H1 (cell line): ENCODE data around the gene PAF1. TPM values are rescaled to one million over a fixed set of nuclear protein-coding genes. Genes with fewer than 3 reads are reported as not detected.

Experiments used
- CTCF ChIA-PET: fragments of 300-600 bp; sonication (Branson Sonifier 250); formaldehyde crosslinking; loops from one replicate; lab custom pipeline; 2021; ENCODE audit not compliant: partially characterized antibody; lab: Charles Lee
- POLR2A ChIA-PET: fragments of 300-600 bp; sonication (Branson Sonifier 250); formaldehyde crosslinking; loops from one replicate; lab custom pipeline; 2021; ENCODE audit warnings: inconsistent platforms; ENCODE audit not compliant: partially characterized antibody; lab: Charles Lee
- DNase-seq, 2 experiments: peaks; one replicate each; pipeline versions ENCODE4 v3.0.0 to v3.0.0-alpha.2; 2010 to 2022; ENCODE audit warnings: low spot score in 2 of 2, low read depth in 1 of 2, mixed read lengths in 1 of 2
- FAIRE-seq: peaks from 2 replicates; lab custom pipeline; 2011; peaks lifted over from hg19 to GRCh38; lab: Jason Lieb, UNC
- H2AFZ ChIP-seq: 2 replicates; pipeline ENCODE4 v1.8.1; 2012; ENCODE audit warnings: low read length, inconsistent platforms
- H2AK5ac ChIP-seq: 2 replicates; pipeline ENCODE4 v1.6.1; 2013; ENCODE audit warnings: low read depth, low read length
- H2BK120ac ChIP-seq: replicated peaks from 2 replicates; pipeline ENCODE3; 2013; ENCODE audit warnings: low read depth, low read length, inconsistent platforms
- H2BK12ac ChIP-seq: 2 replicates; pipeline ENCODE4 v1.6.1; 2013; ENCODE audit warnings: low read depth, low read length
- H2BK15ac ChIP-seq: 2 replicates; pipeline ENCODE4 v1.6.1; 2013; ENCODE audit warnings: low read length
- H2BK20ac ChIP-seq: 2 replicates; pipeline ENCODE4 v1.6.1; 2013; ENCODE audit warnings: low read length
- H2BK5ac ChIP-seq: 2 replicates; pipeline ENCODE4 v1.6.1; 2013; ENCODE audit warnings: low read depth, low read length
- H3K14ac ChIP-seq: 2 replicates; pipeline ENCODE4 v1.6.1; 2013; ENCODE audit warnings: inconsistent platforms; ENCODE audit not compliant: insufficient read length
- H3K18ac ChIP-seq: 2 replicates; pipeline ENCODE4 v1.6.1; 2013; ENCODE audit warnings: low read length; ENCODE audit errors: extremely low read depth
- H3K23ac ChIP-seq: 2 replicates; pipeline ENCODE4 v1.6.1; 2013; ENCODE audit warnings: inconsistent platforms; ENCODE audit not compliant: insufficient read length
- H3K23me2 ChIP-seq: 2 replicates; pipeline ENCODE4 v1.6.1; 2013; ENCODE audit warnings: low read depth, low read length
- H3K27ac ChIP-seq: 2 replicates; pipeline ENCODE4 v1.6.1; 2011; ENCODE audit warnings: low read depth, low read length, inconsistent platforms
- H3K27me3 ChIP-seq, 4 experiments: replicated peaks in 1 of 4; 1 replicate in 1 of 4; 2 replicates in 3 of 4; pipeline versions ENCODE4 v1.6.1 to v1.8.1; 2011 to 2013; ENCODE audit warnings: low read length in 3 of 4, mild to moderate bottlenecking in 3 of 4, inconsistent platforms in 2 of 4, mixed read lengths in 2 of 4, moderate library complexity in 1 of 4; ENCODE audit not compliant: control insufficient read depth in 3 of 4, insufficient read depth in 3 of 4; ENCODE audit errors: extremely low read depth in 1 of 4
- H3K36me3 ChIP-seq, 4 experiments: 2 replicates each; pipeline versions ENCODE4 v1.6.1 to v1.8.1; 2011 to 2013; ENCODE audit warnings: mild to moderate bottlenecking in 4 of 4, low read length in 3 of 4, moderate library complexity in 2 of 4, control low read depth in 1 of 4, inconsistent platforms in 1 of 4; ENCODE audit not compliant: insufficient read depth in 4 of 4, control insufficient read depth in 2 of 4
- H3K4ac ChIP-seq: replicated peaks from 2 replicates; pipeline ENCODE3; 2013; ENCODE audit warnings: low read length, low read depth, mixed read lengths, inconsistent platforms; ENCODE audit not compliant: insufficient read length
- H3K4me1 ChIP-seq, 4 experiments: replicated peaks in 1 of 4; 1 replicate in 1 of 4; 2 replicates in 3 of 4; pipeline versions ENCODE4 v1.6.1 to v1.8.1; 2011 to 2013; ENCODE audit warnings: low read length in 3 of 4, inconsistent platforms in 2 of 4, mixed read lengths in 1 of 4; ENCODE audit not compliant: insufficient read depth in 4 of 4, control insufficient read depth in 3 of 4
- H3K4me2 ChIP-seq, 2 experiments: 2 replicates each; pipeline versions ENCODE4 v1.6.1 to v1.8.1; 2011 to 2013; ENCODE audit warnings: low read depth in 2 of 2, low read length in 2 of 2, control low read depth in 1 of 2, inconsistent platforms in 1 of 2, mild to moderate bottlenecking in 1 of 2; ENCODE audit not compliant: insufficient read depth in 1 of 2
- H3K4me3 ChIP-seq, 4 experiments: fragments of 200-600, 300-600 bp in 1 of 4; sonication (generic), shearing (Covaris generic), sonication (Bioruptor Twin) in 1 of 4; 2 replicates each; pipeline versions ENCODE4 v1.5.1 to v1.8.1; 2011 to 2016; ENCODE audit warnings: low read length in 4 of 4, low read depth in 3 of 4, control low read depth in 2 of 4, inconsistent platforms in 2 of 4, mild to moderate bottlenecking in 2 of 4, mixed read lengths in 1 of 4, moderate library complexity in 1 of 4; ENCODE audit not compliant: insufficient read depth in 2 of 4; ENCODE audit errors: extremely low read depth in 1 of 4
- H3K56ac ChIP-seq: replicated peaks from 2 replicates; pipeline ENCODE3; 2013; ENCODE audit warnings: low read depth, mild to moderate bottlenecking, mixed read lengths, low read length, inconsistent platforms; ENCODE audit not compliant: insufficient read length
- H3K79me1 ChIP-seq: 2 replicates; pipeline ENCODE4 v1.6.1; 2013; ENCODE audit warnings: low read depth, low read length, control low read depth
- H3K79me2 ChIP-seq, 2 experiments: 2 replicates each; pipeline versions ENCODE4 v1.6.1 to v1.8.1; 2012 to 2013; ENCODE audit warnings: low read length in 2 of 2, mild to moderate bottlenecking in 2 of 2, inconsistent platforms in 1 of 2; ENCODE audit not compliant: insufficient read depth in 2 of 2, control insufficient read depth in 1 of 2
- H3K9ac ChIP-seq, 4 experiments: replicated peaks in 1 of 4; 1 replicate in 1 of 4; 2 replicates in 3 of 4; pipeline versions ENCODE4 v1.6.1 to v1.8.1; 2011 to 2013; ENCODE audit warnings: low read depth in 3 of 4, low read length in 3 of 4, control low read depth in 2 of 4, mild to moderate bottlenecking in 2 of 4, moderate library complexity in 2 of 4, inconsistent platforms in 1 of 4; ENCODE audit errors: extremely low read depth in 1 of 4
- H3K9me3 ChIP-seq, 2 experiments: 2 replicates each; pipeline versions ENCODE4 v1.6.1 to v1.8.1; 2012 to 2013; ENCODE audit warnings: mild to moderate bottlenecking in 2 of 2, moderate library complexity in 2 of 2, control low read depth in 1 of 2, inconsistent platforms in 1 of 2, low read depth in 1 of 2, low read length in 1 of 2, mixed read lengths in 1 of 2; ENCODE audit not compliant: insufficient read depth in 2 of 2
- H4K20me1 ChIP-seq, 2 experiments: replicated peaks in 1 of 2; 2 replicates each; pipeline versions ENCODE3 to v1.8.1; 2011 to 2013; ENCODE audit warnings: inconsistent platforms in 2 of 2, low read length in 2 of 2, mild to moderate bottlenecking in 1 of 2; ENCODE audit not compliant: insufficient read depth in 2 of 2, control insufficient read depth in 1 of 2
- H4K5ac ChIP-seq: 2 replicates; pipeline ENCODE4 v1.6.1; 2013; ENCODE audit warnings: low read length, low read depth, mixed read lengths, inconsistent platforms; ENCODE audit not compliant: insufficient read length
- H4K8ac ChIP-seq: 2 replicates; pipeline ENCODE4 v1.8.0; 2013; ENCODE audit warnings: mild to moderate bottlenecking, moderate library complexity, low read length, inconsistent platforms; ENCODE audit not compliant: insufficient read depth; ENCODE audit errors: extremely low read depth
- H4K91ac ChIP-seq: replicated peaks from 2 replicates; pipeline ENCODE3; 2013; ENCODE audit warnings: low read length, mixed read lengths, inconsistent platforms; ENCODE audit not compliant: insufficient read length
- YY1 ChIP-seq: IDR thresholded peaks from 2 replicates; pipeline ENCODE4 v1.6.1; 2011; ENCODE audit warnings: low read depth, mild to moderate bottlenecking, low read length
- WGBS, 2 experiments: shearing (Covaris generic) in 1 of 2; methylation state at CpG; one replicate each; pipeline versions ENCODE4 v1.1.6 to v1.1.7; 2013 to 2015; ENCODE audit warnings: low lambda C conversion rate in 2 of 2, mixed read lengths in 2 of 2, inconsistent platforms in 1 of 2, low coverage in 1 of 2, missing lambda C conversion rate in 1 of 2; ENCODE audit not compliant: insufficient replicate concordance in 2 of 2, insufficient coverage in 1 of 2, insufficient read length in 1 of 2; ENCODE audit errors: extremely low coverage in 1 of 2, missing lambda C conversion rate in 1 of 2; 5-methylcytosine and 5-hydroxymethylcytosine counted together
- polyA plus RNA-seq, 7 experiments: library from polyadenylated mRNA; depleted of rRNA in 3 of 7; stranded (reverse) in 5 of 7; unstranded in 2 of 7; fragments of >200 nt in 5 of 7; fragments of 200-250 nt in 2 of 7; gene quantifications; 1 replicate in 5 of 7; 2 replicates in 1 of 7; 4 replicates in 1 of 7; pipeline versions ENCODE4 v1.2.1 to v1.2.3, GENCODE V29; 2011 to 2013; ENCODE audit warnings: missing spikeins in 2 of 7, mixed read lengths in 2 of 7
- total RNA-seq: library from RNA; stranded (reverse); fragmentation: NEBNext Ultra II Directional; extraction: Animal tissue kit (Norgen Biotek cat#: 25700); gene quantifications from 2 replicates; pipeline ENCODE4 v1.2.1, GENCODE V29; 2021

Gene PAF1
- total and polyA plus RNA-seq, 2 of the 8 experiments (the other 6 are each of a cell fraction or from before 2014, with no cell fraction given), result 31.4 to 58.6 TPM

DNA sequence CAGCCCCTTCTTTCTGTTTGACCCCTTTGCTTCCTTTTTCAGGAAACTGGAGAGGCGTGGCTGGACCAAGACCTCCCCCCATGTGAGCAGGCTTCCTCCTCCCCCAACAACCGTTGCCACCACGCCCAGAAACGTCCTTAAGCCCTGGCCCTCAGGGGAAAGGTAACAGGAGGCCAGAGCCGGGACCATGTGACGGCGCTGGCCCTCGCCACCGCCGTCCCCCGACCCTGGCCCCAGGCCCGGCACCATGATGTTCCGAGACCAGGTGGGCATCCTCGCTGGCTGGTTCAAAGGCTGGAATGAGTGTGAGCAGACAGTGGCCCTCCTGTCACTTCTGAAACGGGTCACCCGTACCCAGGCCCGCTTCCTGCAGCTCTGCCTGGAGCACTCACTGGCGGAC, 34.3 kb downstream of the PAF1 start:
- Histone ChIP-seq H2AFZ (no peak overlapping the region), H3K4me3 (no peak overlapping the region), H2BK15ac (no peak overlapping the region), H3K4ac (no peak overlapping the region), H3K27ac (no peak overlapping the region), H4K8ac (no peak overlapping the region), H3K4me2 (no peak overlapping the region), H3K56ac (no peak overlapping the region), H4K20me1 (peaks cover 0 to 7% of the 10 kb centered on the region in 2 experiments), H3K27me3 (no peaks in the 10 kb centered on the region), H3K4me1 (no peaks in the 10 kb centered on the region), H3K18ac (no peak overlapping the region), H4K91ac (no peak overlapping the region), H2BK12ac (no peak overlapping the region), H3K23ac (no peak overlapping the region), H3K79me1 (no peaks in the 10 kb centered on the region), H3K23me2 (no peaks in the 10 kb centered on the region), H4K5ac (no peak overlapping the region), H3K9me3 (no peaks in the 10 kb centered on the region), H3K14ac (no peak overlapping the region), H2BK120ac (no peak overlapping the region), H3K79me2 (no peaks in the 10 kb centered on the region), H3K9ac (no peak overlapping the region), H3K36me3 (peaks cover 29 to 69% (median 54%) of the 10 kb centered on the region in 4 experiments), H2BK20ac (no peak overlapping the region), H2BK5ac (no peak overlapping the region), H2AK5ac (no peak overlapping the region)
- FAIRE-seq (no peak), DNase-seq (no peak)
- no peak for TF ChIP-seq YY1
- WGBS, 2 experiments, result 94% methylated on average over 11 of the region's 18 CpGs; no CpG with 5 or more reads in 1 of the 2 experiments
- ChIA-PET POLR2A (interaction anchor here (0.5 to 4.9 kb wide), 4 partner anchors 9 to 124 kb away, joined by 3 to 18 read pairs (median 6); partner anchors contain the start of genes MED29, PAF1 and TIMM50), CTCF (interaction anchor here (0.6 to 1.8 kb wide), 4 partner anchors 9 to 55 kb away, joined by 3 to 8 read pairs (median 3); no protein-coding TSS in a partner anchor)
